Measurements from ENCODE around the gene BBS2. TPM values are rescaled to one million over a fixed set of nuclear protein-coding genes. Genes with fewer than 3 reads are reported as not detected.

Gene BBS2
- total RNA-seq, 4 donors from 2014 or later, result 29.4 to 51.2 (median 45.5) TPM

GRCh38 chr16:56447286-56447685 lies 72.5 kb downstream of the BBS2 start:
- H3K27me3 ChIP-seq, result no peaks in the 10 kb centered on the region
- peaks cover under 1 to 35% (median 2%) of the 10 kb centered on the region in 3 donors for H3K4me1 ChIP-seq
- no peak for ATAC-seq
- no peaks in the 10 kb centered on the region for H3K9me3 ChIP-seq
- peaks cover 0 to 52% of the 10 kb centered on the region in 2 donors for H3K36me3 ChIP-seq
- H3K4me3 ChIP-seq, result no peak overlapping the region
- TF ChIP-seq CTCF (IDR thresholded peaks at IDR 0.05), result no peak
- no peak for TF ChIP-seq POLR2AphosphoS5 (IDR thresholded peaks at IDR 0.05)
- TF ChIP-seq EP300 (IDR thresholded peaks at IDR 0.05), result no peak
- no peak for TF ChIP-seq POLR2A (IDR thresholded peaks at IDR 0.05)
- 50 to 63% methylated on average over 2 of the region's 2 CpGs for WGBS, 2 donors (ENCODE audit: low coverage in 1 of 2)
- no peak overlapping the region for H3K27ac ChIP-seq

- H3K36me3 ChIP-seq, result peaks cover 0 to 80% of the 10 kb centered on the region in 2 donors
- WGBS, 2 donors (ENCODE audit: low coverage in 1 of 2), result no CpG with 5 or more reads among the region's 1 CpG
Measured at GRCh38 chr16:56438038-56438437, 81.8 kb downstream of the BBS2 start.

GRCh38 chr16:56436258-56436657 lies 83.6 kb downstream of the BBS2 start:
- ATAC-seq, result no peak
- H3K4me1 ChIP-seq, result no peaks in the 10 kb centered on the region
- no peaks in the 10 kb centered on the region for H3K9me3 ChIP-seq

More at GRCh38 chr16:56438038-56438437, 81.8 kb downstream of the BBS2 start:
- TF ChIP-seq EP300 (IDR thresholded peaks at IDR 0.05), result no peak
- TF ChIP-seq CTCF (IDR thresholded peaks at IDR 0.05), result no peak
- no peak for TF ChIP-seq POLR2A (IDR thresholded peaks at IDR 0.05)
- no peak for TF ChIP-seq POLR2AphosphoS5 (IDR thresholded peaks at IDR 0.05)
- no peaks in the 10 kb centered on the region for H3K4me1 ChIP-seq
- no peak overlapping the region for H3K27ac ChIP-seq
- no peak overlapping the region for H3K4me3 ChIP-seq
- ATAC-seq, result no peak
- H3K9me3 ChIP-seq, result no peaks in the 10 kb centered on the region
- no peaks in the 10 kb centered on the region for H3K27me3 ChIP-seq

More at GRCh38 chr16:56436258-56436657, 83.6 kb downstream of the BBS2 start:
- Histone ChIP-seq H3K36me3 (peaks cover 4 to 83% of the 10 kb centered on the region in 2 donors), H3K27me3 (no peaks in the 10 kb centered on the region), H3K27ac (no peak overlapping the region), H3K4me3 (no peak overlapping the region)
- TF ChIP-seq CTCF (IDR thresholded peaks at IDR 0.05) (no peak), EP300 (IDR thresholded peaks at IDR 0.05) (no peak), POLR2A (IDR thresholded peaks at IDR 0.05) (no peak), POLR2AphosphoS5 (IDR thresholded peaks at IDR 0.05) (no peak)

Other genes starting within 250 kb of the BBS2 start
- 100 to 1,000 TPM; 172 to 216 (median 194) TPM for gene AMFR, start 94.5 kb downstream of the BBS2 start, total RNA-seq
- gene NUDT21, start 68.7 kb downstream of the BBS2 start, total RNA-seq, result 10 to 100 TPM; 43.0 to 72.6 (median 55.6) TPM
- gene OGFOD1, start 68.5 kb downstream of the BBS2 start, total RNA-seq, result 10 to 100 TPM; 40.6 to 55.1 (median 50.4) TPM
- not detected for gene MT4, start 45.0 kb upstream of the BBS2 start, total RNA-seq
- gene MT3, start 69.5 kb upstream of the BBS2 start, total RNA-seq, result 1 to 10 TPM in 2 of 4 donors, not detected in 2; 2.0 to 3.6 TPM
- 100 to 1,000 TPM in 2 of 4 donors, 10 to 100 TPM in 2; 27.2 to 216 (median 119) TPM for gene MT2A, start 88.6 kb upstream of the BBS2 start, total RNA-seq
- gene MT1E, start 105.8 kb upstream of the BBS2 start, total RNA-seq, result 100 to 1,000 TPM; 101 to 194 (median 144) TPM
- gene MT1M, start 112.6 kb upstream of the BBS2 start, total RNA-seq, result 10 to 100 TPM in 2 of 4 donors, 1 to 10 TPM in 2; 2.6 to 36.9 (median 6.9) TPM
- 100 to 1,000 TPM in 1 of 4 donors, 10 to 100 TPM in 1, 1 to 10 TPM in 1, not detected in 1; 9.9 to 171 (median 25.5) TPM for gene MT1A, start 118.6 kb upstream of the BBS2 start, total RNA-seq
- not detected for gene MT1B, start 131.9 kb upstream of the BBS2 start, total RNA-seq
- gene MT1F, start 137.9 kb upstream of the BBS2 start, total RNA-seq, result 1 to 10 TPM in 2 of 4 donors, not detected in 2; 1.7 to 4.6 TPM
- 10 to 100 TPM in 3 of 4 donors, not detected in 1; 16.0 to 40.0 (median 21.6) TPM for gene MT1G, start 148.0 kb upstream of the BBS2 start, total RNA-seq
- not detected for gene MT1H, start 149.8 kb upstream of the BBS2 start, total RNA-seq
- gene MT1X, start 162.4 kb upstream of the BBS2 start, total RNA-seq, result 100 to 1,000 TPM; 265 to 685 (median 330) TPM
- 10 to 100 TPM; 37.6 to 39.3 (median 38.9) TPM for gene NUP93, start 210.1 kb upstream of the BBS2 start, total RNA-seq